K562 (cell line): ENCODE results near the gene MRPS31. TPM values are rescaled to one million over a fixed set of nuclear protein-coding genes. Genes with fewer than 3 reads are reported as not detected.

ENCODE experiments used
- ATAC-seq: fragments of 200-7000 bp; cut with Tn5 transposase; 3 replicates; pipeline ENCODE4 v1.9.1; 2020; ENCODE audit warnings: moderate library complexity
- BruUV-seq: library from RNA; stranded (reverse); fragments of 400-500 nt; replicated peaks from 2 replicates; lab custom pipeline; 2021; lab: Mats Ljungman, UMichigan
- CTCF ChIA-PET: fragments of 300-600 bp; formaldehyde crosslinking; extraction: SDS; loops from one replicate; lab custom pipeline; 2021; ENCODE audit warnings: low intra/inter-chr PET ratio; lab: Yijun Ruan, JAX
- POLR2A ChIA-PET: fragments of 300-600, 350-650 bp; sonication (Branson Sonifier 250); formaldehyde crosslinking; extraction: SDS; loops from one replicate; lab custom pipeline; 2021; ENCODE audit warnings: antibody characterized with exemption, inconsistent platforms; lab: Yijun Ruan, JAX
- DNase-seq, 4 experiments: peaks; one replicate each; pipeline versions ENCODE4 v3.0.0 to v3.0.0-alpha.2; 2011 to 2018; ENCODE audit warnings: low spot score in 3 of 4, mixed read lengths in 3 of 4; ENCODE audit errors: extremely low read depth in 1 of 4
- FAIRE-seq: peaks from 2 replicates; lab custom pipeline; 2011; peaks lifted over from hg19 to GRCh38; lab: Jason Lieb, UNC
- H2AFZ ChIP-seq: 2 replicates; pipeline ENCODE4 v1.6.0; 2011; ENCODE audit warnings: low read depth, low read length, control low read depth, inconsistent platforms
- H3K27ac ChIP-seq: fragments of 200-600 bp; 3 replicates; pipeline ENCODE4 v1.8.0; 2011; ENCODE audit warnings: low read depth, mild to moderate bottlenecking, control low read depth, inconsistent platforms, low read length, moderate library complexity, mixed read lengths; ENCODE audit errors: extremely low read depth
- H3K27me3 ChIP-seq, 2 experiments: fragments of 300-600 bp in 1 of 2; 2 replicates in 1 of 2; 3 replicates in 1 of 2; pipeline versions ENCODE4 v1.6.0 to v1.8.0; 2011; ENCODE audit warnings: inconsistent platforms in 2 of 2, low read length in 2 of 2, mild to moderate bottlenecking in 1 of 2, mixed read lengths in 1 of 2, moderate library complexity in 1 of 2; ENCODE audit not compliant: control insufficient read depth in 2 of 2, insufficient read depth in 2 of 2
- H3K36me3 ChIP-seq: fragments of 300-600 bp; 3 replicates; pipeline ENCODE4 v1.8.0; 2011; ENCODE audit warnings: mild to moderate bottlenecking, low read length, inconsistent platforms; ENCODE audit not compliant: control insufficient read depth, insufficient read depth
- H3K4me1 ChIP-seq, 2 experiments: fragments of 200-600 bp in 1 of 2; replicated peaks in 1 of 2; 2 replicates in 1 of 2; 3 replicates in 1 of 2; pipeline versions ENCODE4 v1.5.1 to v1.8.0; 2011; ENCODE audit warnings: inconsistent platforms in 2 of 2, low read length in 2 of 2, mild to moderate bottlenecking in 1 of 2, mixed read lengths in 1 of 2, moderate library complexity in 1 of 2; ENCODE audit not compliant: control insufficient read depth in 2 of 2, insufficient read depth in 2 of 2
- H3K4me2 ChIP-seq: 2 replicates; pipeline ENCODE4 v1.6.1; 2011; ENCODE audit warnings: low read length, control low read depth, inconsistent platforms, mixed read lengths; ENCODE audit not compliant: insufficient read depth
- H3K4me3 ChIP-seq: fragments of 200-600 bp; sonication (generic), shearing (Covaris generic); 2 replicates; pipeline ENCODE4 v1.5.1; 2016; ENCODE audit warnings: control low read depth, inconsistent platforms
- H3K79me2 ChIP-seq: fragments of 200-600 bp; 3 replicates; pipeline ENCODE4 v1.8.0; 2011; ENCODE audit warnings: low read length, inconsistent platforms; ENCODE audit not compliant: control insufficient read depth, insufficient read depth
- H3K9ac ChIP-seq, 2 experiments: 2 replicates each; pipeline versions ENCODE4 v1.6.0 to v1.6.1; 2011; ENCODE audit warnings: low read depth in 2 of 2, low read length in 2 of 2, control low read depth in 1 of 2, inconsistent platforms in 1 of 2, mild to moderate bottlenecking in 1 of 2, mixed read lengths in 1 of 2; ENCODE audit not compliant: insufficient read depth in 1 of 2
- H3K9me1 ChIP-seq: one replicate; pipeline ENCODE4 v1.6.0; 2011; ENCODE audit warnings: inconsistent platforms, mild to moderate bottlenecking, low read length, moderate library complexity; ENCODE audit not compliant: control insufficient read depth, insufficient read depth
- H3K9me3 ChIP-seq: replicated peaks from 2 replicates; pipeline ENCODE4 v1.5.1; 2011; ENCODE audit warnings: low read depth, low read length, inconsistent platforms; ENCODE audit not compliant: control insufficient read depth, insufficient read depth
- H4K20me1 ChIP-seq: replicated peaks from 2 replicates; pipeline ENCODE4 v1.6.1; 2011; ENCODE audit warnings: low read length, inconsistent platforms, mixed read lengths; ENCODE audit not compliant: control insufficient read depth, insufficient read depth
- BCL6 ChIP-seq: fragments of 250-450 bp; sonication (Bioruptor Pico); IDR thresholded peaks from 2 replicates; pipeline ENCODE4 v1.4.0; 2020
- ESRRA ChIP-seq: fragments of 450-650 bp; IDR thresholded peaks from 2 replicates; pipeline ENCODE4 v1.6.1; 2014; ENCODE audit warnings: low read depth, mild to moderate bottlenecking, moderate library complexity, borderline replicate concordance
- FOXP1 ChIP-seq: sonication (generic); formaldehyde crosslinking; IDR thresholded peaks from 2 replicates; pipeline ENCODE4 v1.8.0; 2022; ENCODE audit warnings: mild to moderate bottlenecking, missing genetic modification reagents
- KDM2B ChIP-seq: fragments of 250-450 bp; sonication (Bioruptor Pico); IDR thresholded peaks from 2 replicates; pipeline ENCODE4 v1.8.0; 2021; ENCODE audit warnings: mild to moderate bottlenecking, moderate library complexity
- SP2 ChIP-seq: IDR thresholded peaks from 2 replicates; pipeline ENCODE4 v1.6.1; 2011; ENCODE audit warnings: mild to moderate bottlenecking, low read depth, low read length, moderate library complexity; ENCODE audit not compliant: poor library complexity, severe bottlenecking; ENCODE audit errors: extremely low read depth
- ZBTB12 ChIP-seq: fragments of 250-450 bp; sonication (Bioruptor Pico); IDR thresholded peaks from 2 replicates; pipeline ENCODE4 v1.4.0; 2020
- WGBS: fragments of 100-300 bp; shearing (Covaris generic); methylation state at CpG from one replicate; pipeline ENCODE4 v1.1.6; 2016; ENCODE audit warnings: low coverage, mixed read lengths; ENCODE audit not compliant: insufficient coverage; ENCODE audit errors: missing lambda C conversion rate; 5-methylcytosine and 5-hydroxymethylcytosine counted together
- in situ Hi-C: fragments of 300-500 bp; cut with MboI; formaldehyde crosslinking; loops from 4 replicates; pipeline ENCODE4 v1.15.0; 2018; ENCODE audit warnings: inconsistent platforms, mixed read lengths
- intact Hi-C: fragments of 100-400 bp; cut with micrococcal nuclease; formaldehyde crosslinking; loops from 2 replicates; pipeline ENCODE4 v1.14.2; 2022
- polyA plus RNA-seq, 8 experiments: library from polyadenylated mRNA; depleted of rRNA in 4 of 8; stranded (reverse) in 5 of 8; unstranded in 3 of 8; fragments of >200 nt; fragmentation: Nextera tagmentation in 2 of 8; fragmentation: Illumina TruSeq in 1 of 8; extraction: Ambion mirVana in 2 of 8; extraction: Trizol in 1 of 8; gene quantifications; 2 replicates each; pipeline versions ENCODE4 v1.2.1 to v1.2.3, GENCODE V29; 2011 to 2014; ENCODE audit warnings: inconsistent platforms in 1 of 8, missing spikeins in 1 of 8
- total RNA-seq, 7 experiments: library from RNA; depleted of rRNA in 6 of 7; stranded (reverse); fragments of >200 nt in 6 of 7; fragmentation: Illumina TruSeq in 2 of 7; extraction: Trizol in 2 of 7; gene quantifications; 2 replicates each; pipeline versions ENCODE4 v1.2.1 to v1.2.3, GENCODE V29; 2011 to 2021; ENCODE audit warnings: low replicate concordance in 1 of 7

MRPS31 gene
- total and polyA plus RNA-seq, 9 of the 15 experiments (the other 6 are each of a cell fraction or from before 2014, with no cell fraction given), result 20.3 to 57.8 (median 37.1) TPM

GRCh38 chr13:40706439-40706838 lies 64.6 kb downstream of the MRPS31 start:
- Histone ChIP-seq H3K36me3 (no peaks in the 10 kb centered on the region), H3K4me3 (no peak overlapping the region), H3K27me3 (no peaks in the 10 kb centered on the region), H3K9ac (no peak overlapping the region), H3K4me2 (no peak overlapping the region), H3K79me2 (no peaks in the 10 kb centered on the region), H3K9me3 (no peaks in the 10 kb centered on the region), H3K27ac (no peak overlapping the region), H2AFZ (no peak overlapping the region), H3K9me1 (no peaks in the 10 kb centered on the region), H3K4me1 (no peaks in the 10 kb centered on the region), H4K20me1 (no peaks in the 10 kb centered on the region)
- FAIRE-seq (no peak), ATAC-seq (no peak), DNase-seq (no peak)
- in situ Hi-C loops, result no loop called here
- intact Hi-C loops, result no loop called here
- TF ChIP-seq FOXP1 (CRISPR knock-in tag), result no peak
- no peak for TF ChIP-seq BCL6 (CRISPR knock-in tag)
- no peak for TF ChIP-seq KDM2B (CRISPR knock-in tag)
- TF ChIP-seq SP2, result no peak
- TF ChIP-seq ZBTB12 (CRISPR knock-in tag), result no peak
- TF ChIP-seq ESRRA, result no peak
- POLR2A ChIA-PET, result no interaction called here
- BruUV-seq, result no TSS peak
- CTCF ChIA-PET, result no interaction called here
- WGBS, result 0% methylated on average over 2 of the region's 2 CpGs
